T-helper 2 cell treated with Interferon-gamma antibody and Interleukin-4, amounts not matched to agents 100 ng/mL and 5 ng/mL, for 36 hours (primary cell): ENCODE measurements around the gene LRRC75A. TPM values are rescaled to one million over a fixed set of nuclear protein-coding genes. Genes with fewer than 3 reads are reported as not detected.
"Not testable (repeated sequence)": the region's sequence is repeated elsewhere in the genome, so short reads cannot be mapped to it uniquely, and the experiment has no call there.

Source experiments
- intact Hi-C: fragments of 100-400 bp; cut with micrococcal nuclease; formaldehyde crosslinking; loops from one replicate; pipeline ENCODE4 v1.15.1; 2023
- total RNA-seq: library from RNA; stranded (reverse); gene quantifications from 2 replicates; pipeline ENCODE4 v1.2.3, GENCODE V29; 2022

Gene LRRC75A
- total RNA-seq, 1 donor from 2014 or later, result 1.8 TPM

- intact Hi-C loops, result loop anchor here (1.0 to 10.0 kb wide), 5 partner anchors 29 to 240 kb away; partner anchors contain the start of genes NCOR1, PIGL, UBB and ZNF624
Measured at GRCh38 chr17:16415031-16415924, 76.7 kb downstream of the LRRC75A start, which contains the start of gene TRPV2. TSS of gene TRPV2 (plus strand) at chr17:16415571. CDS start at chr17:16417669, 2,098 bp downstream.

GRCh38 chr17:16407911-16408588 is 83.9 kb downstream of the LRRC75A start:
- intact Hi-C loops, result no loop called here

- intact Hi-C loops, result no loop called here
Measured at GRCh38 chr17:16406742-16407674, 85.0 kb downstream of the LRRC75A start.

GRCh38 chr17:16403847-16404246 is 88.1 kb downstream of the LRRC75A start:
- intact Hi-C loops, result not testable (repeated sequence)

- intact Hi-C loops, result no loop called here
Measured at GRCh38 chr17:16398270-16399267, 93.4 kb downstream of the LRRC75A start.

GRCh38 chr17:16396693-16397092 is 95.3 kb downstream of the LRRC75A start:
- intact Hi-C loops, result not testable (repeated sequence)

- intact Hi-C loops, result not testable (repeated sequence)
Measured at GRCh38 chr17:16395887-16396286, 96.1 kb downstream of the LRRC75A start.

GRCh38 chr17:16392491-16392890 is 99.5 kb downstream of the LRRC75A start:
- intact Hi-C loops, result not testable (repeated sequence)

Other genes starting within 250 kb of the LRRC75A start
- 21.7 and 23.1 TPM in 2 replicates for gene CENPV, start 138.7 kb downstream of the LRRC75A start, total RNA-seq
- gene UBB, start 111.1 kb downstream of the LRRC75A start, total RNA-seq, result 1,372 and 1,403 TPM in 2 replicates
- 135 and 139 TPM in 2 replicates for gene TRPV2, start 76.6 kb downstream of the LRRC75A start, total RNA-seq
- gene ZNF287, start 77.0 kb upstream of the LRRC75A start, total RNA-seq, result 5.1 and 7.5 TPM in 2 replicates
- 3.5 and 4.6 TPM in 2 replicates for gene ZNF624, start 161.7 kb upstream of the LRRC75A start, total RNA-seq
- 2.8 and 3.0 TPM in 2 replicates for gene CCDC144A, start 198.0 kb upstream of the LRRC75A start, total RNA-seq